Measurements from ENCODE around the gene HSPA5.

DNA sequence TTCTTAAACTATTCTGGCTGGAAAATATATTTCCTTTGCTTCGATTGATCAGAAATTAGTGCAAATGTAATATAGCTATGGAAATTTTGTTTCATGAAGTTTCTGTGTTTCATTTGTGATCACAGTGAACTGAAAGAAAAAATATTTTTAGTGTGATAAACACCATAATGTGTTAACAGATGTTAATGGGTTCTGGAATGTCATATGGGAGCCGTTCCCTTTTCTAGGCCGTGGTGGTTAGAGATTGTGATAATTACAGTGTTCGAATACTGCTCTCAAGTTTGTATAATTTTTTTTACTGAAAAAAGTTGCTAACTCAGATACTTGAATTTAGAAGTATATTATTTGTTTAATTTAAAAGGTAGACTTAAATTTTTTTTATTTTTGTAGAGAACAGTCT lies 39.8 kb upstream of the HSPA5 start:
- TF ChIP-seq, protein P1, sequence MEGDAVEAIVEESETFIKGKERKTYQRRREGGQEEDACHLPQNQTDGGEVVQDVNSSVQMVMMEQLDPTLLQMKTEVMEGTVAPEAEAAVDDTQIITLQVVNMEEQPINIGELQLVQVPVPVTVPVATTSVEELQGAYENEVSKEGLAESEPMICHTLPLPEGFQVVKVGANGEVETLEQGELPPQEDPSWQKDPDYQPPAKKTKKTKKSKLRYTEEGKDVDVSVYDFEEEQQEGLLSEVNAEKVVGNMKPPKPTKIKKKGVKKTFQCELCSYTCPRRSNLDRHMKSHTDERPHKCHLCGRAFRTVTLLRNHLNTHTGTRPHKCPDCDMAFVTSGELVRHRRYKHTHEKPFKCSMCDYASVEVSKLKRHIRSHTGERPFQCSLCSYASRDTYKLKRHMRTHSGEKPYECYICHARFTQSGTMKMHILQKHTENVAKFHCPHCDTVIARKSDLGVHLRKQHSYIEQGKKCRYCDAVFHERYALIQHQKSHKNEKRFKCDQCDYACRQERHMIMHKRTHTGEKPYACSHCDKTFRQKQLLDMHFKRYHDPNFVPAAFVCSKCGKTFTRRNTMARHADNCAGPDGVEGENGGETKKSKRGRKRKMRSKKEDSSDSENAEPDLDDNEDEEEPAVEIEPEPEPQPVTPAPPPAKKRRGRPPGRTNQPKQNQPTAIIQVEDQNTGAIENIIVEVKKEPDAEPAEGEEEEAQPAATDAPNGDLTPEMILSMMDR (IDR thresholded peaks at IDR 0.05; ENCODE audit: borderline replicate concordance, extremely low read depth, low read length, poor library complexity, severe bottlenecking): no peak
- TF ChIP-seq EZH2 (IDR thresholded peaks at IDR 0.05; ENCODE audit: borderline replicate concordance, low read depth, low read length, severe bottlenecking): no peak
